Activated naive CD8-positive, alpha-beta T cell treated with anti-CD3 and anti-CD28 coated beads, Interleukin-2, amount 10 ng/mL, durations not matched to agents 7 days and 5 days (primary cell): ENCODE measurements around the gene NAALADL2. TPM values are rescaled to one million over a fixed set of nuclear protein-coding genes. Genes with fewer than 3 reads are reported as not detected.
"Not testable (repeated sequence)": the region's sequence is repeated elsewhere in the genome, so short reads cannot be mapped to it uniquely, and the experiment has no call there.

Experiments used
- ATAC-seq: fragments of 150-1000 bp; cut with Tn5 transposase; one replicate; pipeline ENCODE4 v1.10.0; 2021; ENCODE audit warnings: low read depth, moderate library complexity
- POLR2A ChIA-PET: fragments of 350-600 bp; sonication (Branson Sonifier 250); formaldehyde crosslinking; loops from one replicate; lab custom pipeline; 2021; ENCODE audit warnings: antibody characterized with exemption; lab: Charles Lee
- DNase-seq: peaks from one replicate; pipeline ENCODE4 v3.0.0; 2021
- H3K27ac Mint-ChIP-seq: one replicate; pipeline ENCODE4 v1.8.0; 2022; ENCODE audit warnings: mild to moderate bottlenecking, mixed read lengths
- H3K27me3 Mint-ChIP-seq: one replicate; pipeline ENCODE4 v1.8.0; 2022; ENCODE audit warnings: mild to moderate bottlenecking, moderate library complexity, mixed read lengths
- H3K36me3 Mint-ChIP-seq: one replicate; pipeline ENCODE4 v1.8.0; 2021; ENCODE audit warnings: mild to moderate bottlenecking, mixed read lengths
- H3K4me1 Mint-ChIP-seq: one replicate; pipeline ENCODE4 v1.8.0; 2021; ENCODE audit warnings: mixed read lengths
- H3K4me3 Mint-ChIP-seq: one replicate; pipeline ENCODE4 v1.8.0; 2022; ENCODE audit warnings: mild to moderate bottlenecking, moderate library complexity, mixed read lengths
- H3K9me3 Mint-ChIP-seq: one replicate; pipeline ENCODE4 v1.8.0; 2021; ENCODE audit warnings: mixed read lengths
- total RNA-seq, 2 experiments: library from RNA; stranded (reverse); gene quantifications; one replicate each; pipeline ENCODE4 v1.2.3, GENCODE V29; 2021

The NAALADL2 gene
- total RNA-seq, 2 experiments from 2014 or later = not detected

DNA sequence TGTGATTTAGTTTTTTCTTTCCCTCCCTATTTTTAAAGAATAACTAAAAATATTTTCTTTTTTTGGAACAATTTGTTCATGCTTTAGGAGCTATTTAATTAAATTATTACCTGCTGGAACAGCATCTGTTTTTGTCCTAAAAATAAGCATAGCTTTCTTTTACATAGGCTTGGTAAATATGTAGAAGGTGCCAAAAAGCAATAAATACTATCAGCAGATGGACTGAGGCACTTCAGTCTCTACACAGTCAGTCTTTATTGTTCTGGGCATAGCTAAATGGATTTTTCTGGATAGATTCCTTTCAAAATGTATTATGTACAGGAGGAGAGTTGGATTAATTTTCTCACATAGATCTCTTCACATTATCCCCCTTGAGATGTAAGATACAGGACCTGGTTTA lies 223.5 kb downstream of the NAALADL2 start:
- H3K27ac Mint-ChIP-seq = no peak overlapping the region
- H3K9me3 Mint-ChIP-seq = no peaks in the 10 kb centered on the region
- ATAC-seq (no peak), DNase-seq (no peak)
- H3K4me3 Mint-ChIP-seq = no peak overlapping the region
- H3K27me3 Mint-ChIP-seq = no peaks in the 10 kb centered on the region
- POLR2A ChIA-PET = no interaction called here
- H3K36me3 Mint-ChIP-seq = no peaks in the 10 kb centered on the region
- H3K4me1 Mint-ChIP-seq = no peaks in the 10 kb centered on the region

DNA sequence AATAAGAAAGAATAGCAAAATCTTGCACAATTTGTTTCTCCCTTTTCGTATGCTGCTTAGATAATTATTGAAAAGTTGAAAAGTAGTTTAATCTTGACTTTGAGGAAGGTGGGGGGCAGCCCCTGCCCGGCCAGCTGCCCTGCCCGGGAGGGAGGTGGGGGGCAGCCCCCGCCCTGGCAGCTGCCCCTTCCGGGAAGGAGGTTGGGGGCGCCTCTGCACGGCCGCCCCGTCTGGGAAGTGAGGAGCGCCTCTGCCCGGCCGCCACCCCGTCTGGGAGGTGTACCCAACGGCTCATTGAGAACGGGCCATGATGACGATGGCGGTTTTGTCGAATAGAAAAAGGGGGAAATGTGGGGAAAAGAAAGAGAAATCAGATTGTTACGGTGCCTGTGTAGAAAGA lies 228.0 kb downstream of the NAALADL2 start:
- H3K4me1 Mint-ChIP-seq, H3K36me3 Mint-ChIP-seq, H3K27me3 Mint-ChIP-seq, H3K9me3 Mint-ChIP-seq, H3K27ac Mint-ChIP-seq, DNase-seq, POLR2A ChIA-PET, H3K4me3 Mint-ChIP-seq, ATAC-seq: not testable (repeated sequence)

DNA sequence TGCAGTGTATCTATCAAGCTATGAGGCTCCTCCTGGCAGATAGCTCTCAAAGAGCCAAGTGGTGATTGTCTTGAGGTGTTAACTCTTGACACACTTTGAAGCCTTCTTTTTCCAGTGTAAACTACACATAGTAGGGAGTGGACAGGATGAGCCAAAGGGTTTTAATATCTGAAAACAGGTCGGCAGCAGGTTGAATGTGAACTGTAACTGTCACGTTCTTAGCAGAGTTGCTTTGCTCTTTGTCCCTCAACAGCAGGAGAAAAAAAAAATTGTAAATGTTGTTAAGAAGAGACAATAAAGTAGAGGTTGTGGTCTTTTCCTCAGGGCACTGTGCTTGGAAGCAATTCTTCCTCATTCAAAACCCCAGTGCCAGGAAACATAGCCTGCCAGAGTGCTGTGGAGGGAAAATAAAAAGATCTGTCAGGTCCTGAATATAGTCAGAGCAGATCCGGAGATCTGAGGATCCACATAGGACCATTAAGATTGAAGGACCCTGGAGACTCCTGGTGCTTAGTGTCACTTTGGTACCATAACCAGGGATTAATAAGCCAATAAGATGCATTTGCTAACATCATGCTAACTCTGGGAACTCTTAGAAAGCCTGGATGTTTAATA lies 229.7 kb downstream of the NAALADL2 start:
- no peaks in the 10 kb centered on the region for H3K9me3 Mint-ChIP-seq
- ATAC-seq (no peak), DNase-seq (no peak)
- no peaks in the 10 kb centered on the region for H3K27me3 Mint-ChIP-seq
- no peaks in the 10 kb centered on the region for H3K36me3 Mint-ChIP-seq
- POLR2A ChIA-PET = no interaction called here
- H3K4me3 Mint-ChIP-seq = no peak overlapping the region
- no peak overlapping the region for H3K27ac Mint-ChIP-seq
- no peaks in the 10 kb centered on the region for H3K4me1 Mint-ChIP-seq

DNA sequence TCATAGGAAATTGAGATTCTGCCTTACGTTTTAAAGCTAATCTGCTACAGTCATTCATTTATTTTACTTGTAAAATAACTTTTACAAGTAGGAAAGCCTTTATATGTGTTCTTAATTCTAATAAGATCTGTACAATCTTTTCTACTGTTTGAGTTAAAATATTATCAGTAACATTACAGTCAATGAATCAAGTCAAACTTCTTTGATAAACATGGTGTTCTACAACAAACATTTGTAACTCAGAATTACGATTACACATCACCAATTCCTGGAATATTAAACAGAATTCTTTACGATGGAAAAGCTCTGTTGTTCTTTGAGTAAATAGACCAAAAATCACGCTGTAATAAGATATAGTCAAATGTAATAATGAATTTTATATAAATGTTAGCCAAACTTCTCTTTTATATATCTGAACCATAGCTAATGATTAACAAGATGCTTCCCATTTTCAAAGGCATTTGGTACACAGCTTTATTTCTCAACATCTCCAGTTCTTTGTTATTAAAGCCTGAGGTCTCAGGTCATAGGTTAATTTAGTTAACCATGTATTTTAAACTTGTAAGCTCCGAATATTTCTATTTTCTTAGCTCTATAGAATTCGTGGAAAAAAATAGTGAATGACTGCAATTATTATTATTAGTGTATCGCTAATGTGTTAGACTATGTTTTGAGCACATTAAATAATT lies 232.4 kb downstream of the NAALADL2 start:
- no peaks in the 10 kb centered on the region for H3K4me1 Mint-ChIP-seq
- H3K4me3 Mint-ChIP-seq = no peak overlapping the region
- no peak overlapping the region for H3K27ac Mint-ChIP-seq
- no peaks in the 10 kb centered on the region for H3K36me3 Mint-ChIP-seq
- ATAC-seq (no peak), DNase-seq (no peak)
- no peaks in the 10 kb centered on the region for H3K9me3 Mint-ChIP-seq
- no peaks in the 10 kb centered on the region for H3K27me3 Mint-ChIP-seq
- POLR2A ChIA-PET = no interaction called here

DNA sequence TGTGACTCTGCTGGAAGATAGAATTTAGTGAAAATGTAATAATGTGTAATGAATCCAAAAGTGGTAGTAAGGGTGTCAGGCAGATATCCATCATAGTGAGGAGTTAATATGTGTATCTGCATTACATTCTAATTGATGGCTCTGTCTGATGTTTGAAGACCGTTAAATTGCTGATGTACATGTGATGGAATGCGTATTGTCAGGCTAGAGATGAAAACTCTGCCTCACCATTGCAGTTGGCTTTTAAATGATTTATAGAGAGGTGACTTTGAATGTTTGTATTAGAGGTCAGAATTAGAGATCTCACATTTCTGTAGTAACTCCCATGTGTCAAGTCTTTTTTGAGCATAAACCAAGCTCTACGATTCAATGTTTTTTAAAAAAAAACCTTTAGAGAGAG lies 234.6 kb downstream of the NAALADL2 start:
- POLR2A ChIA-PET = no interaction called here
- Mint-ChIP-seq H3K27ac (no peak overlapping the region), H3K36me3 (no peaks in the 10 kb centered on the region), H3K4me1 (no peaks in the 10 kb centered on the region), H3K4me3 (no peak overlapping the region), H3K27me3 (no peaks in the 10 kb centered on the region), H3K9me3 (peaks cover 2% of the 10 kb centered on the region)
- ATAC-seq = no peak
- no peak for DNase-seq

DNA sequence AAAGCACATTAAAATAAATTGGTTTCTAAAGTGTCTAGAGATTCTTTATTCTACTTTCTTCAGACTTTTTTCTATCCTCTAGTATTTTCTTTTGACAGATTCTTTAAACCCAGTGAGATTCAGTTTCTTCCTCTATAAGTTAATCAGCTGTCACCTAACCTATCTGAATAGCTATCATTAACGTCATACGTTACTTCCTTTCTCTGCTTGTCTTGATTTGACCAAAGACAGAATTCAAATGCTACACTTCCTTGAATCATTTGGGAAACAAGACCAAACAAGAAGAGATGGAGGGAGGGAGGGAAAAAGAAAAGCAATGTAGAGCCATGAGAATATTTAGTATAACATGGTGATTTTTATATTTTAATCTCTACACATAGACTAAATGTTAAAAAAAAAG lies 235.2 kb downstream of the NAALADL2 start:
- POLR2A ChIA-PET = no interaction called here
- no peaks in the 10 kb centered on the region for H3K27me3 Mint-ChIP-seq
- no peak overlapping the region for H3K27ac Mint-ChIP-seq

DNA sequence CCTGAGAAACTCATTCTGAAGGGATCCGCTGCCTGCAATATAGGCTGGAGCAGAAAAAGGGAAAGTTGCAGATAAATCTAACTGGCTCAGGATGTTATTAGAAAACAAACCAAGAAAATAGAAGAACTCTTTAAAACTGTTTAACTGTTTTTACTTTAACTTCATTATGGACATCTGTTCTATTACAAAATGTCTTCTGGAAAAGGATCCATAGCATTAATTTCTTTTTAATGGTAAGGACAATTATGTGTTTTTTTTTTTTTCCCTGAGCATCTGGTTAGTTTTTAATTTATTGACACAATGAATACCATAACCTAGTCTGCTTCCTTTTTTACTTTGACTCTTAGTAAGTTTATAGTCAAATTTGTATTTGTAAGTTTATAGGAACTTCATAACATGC lies 239.5 kb downstream of the NAALADL2 start:
- no peak overlapping the region for H3K4me3 Mint-ChIP-seq
- no peak for DNase-seq
- POLR2A ChIA-PET = no interaction called here
- no peaks in the 10 kb centered on the region for H3K27me3 Mint-ChIP-seq
- no peaks in the 10 kb centered on the region for H3K4me1 Mint-ChIP-seq
- ATAC-seq = no peak
- H3K27ac Mint-ChIP-seq = no peak overlapping the region
- no peaks in the 10 kb centered on the region for H3K36me3 Mint-ChIP-seq
- peaks cover 2% of the 10 kb centered on the region for H3K9me3 Mint-ChIP-seq

More for the DNA sequence above, 235.2 kb downstream of the NAALADL2 start:
- no peaks in the 10 kb centered on the region for H3K36me3 Mint-ChIP-seq
- no peak overlapping the region for H3K4me3 Mint-ChIP-seq
- H3K4me1 Mint-ChIP-seq = no peaks in the 10 kb centered on the region
- H3K9me3 Mint-ChIP-seq = peaks cover 2% of the 10 kb centered on the region
- no peak for ATAC-seq
- DNase-seq = no peak

DNA sequence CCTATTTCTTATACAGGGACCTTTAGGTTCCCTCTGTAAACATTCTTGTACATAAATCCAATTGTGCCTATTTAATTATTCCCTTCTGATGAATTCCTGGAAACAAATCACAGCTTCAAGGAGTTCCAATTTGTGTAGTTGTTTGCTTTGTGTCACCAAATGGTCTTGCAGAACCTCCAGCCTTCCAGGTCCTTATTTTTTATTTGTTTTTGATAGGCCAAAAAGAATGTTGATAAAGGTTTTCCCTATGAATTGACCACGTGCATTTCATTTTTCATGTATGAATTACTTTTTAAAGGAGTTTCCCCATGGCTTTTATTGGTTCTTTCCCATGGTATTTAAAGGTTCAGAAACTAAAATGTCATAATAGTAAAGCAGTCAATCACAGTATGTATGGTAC lies 243.0 kb downstream of the NAALADL2 start:
- DNase-seq (no peak), ATAC-seq (no peak)
- peaks cover 3% of the 10 kb centered on the region for H3K9me3 Mint-ChIP-seq
- no peaks in the 10 kb centered on the region for H3K36me3 Mint-ChIP-seq
- no peak overlapping the region for H3K27ac Mint-ChIP-seq
- no peaks in the 10 kb centered on the region for H3K4me1 Mint-ChIP-seq
- H3K4me3 Mint-ChIP-seq = no peak overlapping the region
- no peaks in the 10 kb centered on the region for H3K27me3 Mint-ChIP-seq
- POLR2A ChIA-PET = no interaction called here

DNA sequence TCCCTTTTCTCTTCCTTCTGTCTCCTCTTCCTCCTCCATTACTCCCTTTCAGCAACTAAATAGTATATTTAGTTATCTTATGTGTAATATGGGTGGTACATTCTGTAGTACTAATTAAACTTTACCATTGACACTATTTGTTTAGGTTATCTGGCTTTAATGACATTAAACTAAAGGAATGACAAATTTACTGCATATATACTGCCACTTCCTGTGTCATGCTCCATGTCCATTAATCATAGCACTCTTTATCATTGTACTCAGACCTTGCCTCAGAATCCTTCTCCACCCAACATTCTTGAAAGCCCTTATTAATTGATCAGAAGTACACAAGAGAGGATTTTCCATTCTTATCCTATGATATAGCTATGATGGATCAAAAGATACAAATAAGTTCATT lies 244.2 kb downstream of the NAALADL2 start:
- H3K4me1 Mint-ChIP-seq = no peaks in the 10 kb centered on the region
- DNase-seq (no peak), ATAC-seq (no peak)
- no peak overlapping the region for H3K4me3 Mint-ChIP-seq
- peaks cover 2% of the 10 kb centered on the region for H3K9me3 Mint-ChIP-seq
- H3K27ac Mint-ChIP-seq = no peak overlapping the region
- H3K36me3 Mint-ChIP-seq = no peaks in the 10 kb centered on the region
- POLR2A ChIA-PET = no interaction called here
- no peaks in the 10 kb centered on the region for H3K27me3 Mint-ChIP-seq

DNA sequence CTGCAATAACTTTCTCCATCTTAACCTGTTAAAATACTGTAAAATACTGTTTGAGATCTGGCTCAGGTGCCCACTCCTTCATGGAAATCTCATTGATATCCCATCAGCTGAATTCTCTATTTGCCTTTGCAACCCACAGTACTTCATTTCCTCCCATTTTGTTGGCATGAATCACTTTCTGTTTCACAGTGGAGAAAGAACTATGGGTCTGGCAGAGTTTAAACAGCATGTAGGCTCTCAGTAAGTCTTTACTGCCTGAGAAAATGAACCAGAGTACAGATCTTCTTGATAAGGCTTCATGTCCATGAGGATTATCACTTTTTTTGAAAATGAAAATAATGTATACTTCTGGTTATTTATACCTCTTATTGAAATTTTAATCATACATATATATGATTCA lies 245.9 kb downstream of the NAALADL2 start:
- DNase-seq = no peak
- no peaks in the 10 kb centered on the region for H3K36me3 Mint-ChIP-seq
- no peak overlapping the region for H3K27ac Mint-ChIP-seq
- H3K27me3 Mint-ChIP-seq = no peaks in the 10 kb centered on the region
- H3K4me3 Mint-ChIP-seq = no peak overlapping the region
- H3K9me3 Mint-ChIP-seq = peaks cover 2% of the 10 kb centered on the region
- ATAC-seq = no peak
- POLR2A ChIA-PET = no interaction called here
- H3K4me1 Mint-ChIP-seq = no peaks in the 10 kb centered on the region

DNA sequence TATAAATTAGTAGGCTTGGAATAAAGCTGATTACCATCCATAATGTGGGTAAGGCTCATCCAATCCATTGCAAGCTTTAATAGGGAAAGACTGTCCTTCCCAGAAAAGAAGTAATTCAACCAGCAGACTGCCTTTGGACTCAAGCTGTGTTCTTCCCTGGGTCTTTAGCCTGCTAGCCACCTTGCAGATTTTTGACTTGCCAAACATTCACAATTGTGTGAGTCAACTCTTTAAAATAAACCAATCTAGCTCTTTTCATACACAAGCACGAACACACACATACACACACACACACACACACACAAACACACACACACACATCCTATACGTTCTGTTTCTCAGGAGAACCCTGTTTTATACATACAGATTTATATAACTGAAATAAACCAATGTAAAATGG lies 248.1 kb downstream of the NAALADL2 start:
- Mint-ChIP-seq H3K27ac (no peak overlapping the region), H3K27me3 (no peaks in the 10 kb centered on the region), H3K9me3 (peaks cover 2% of the 10 kb centered on the region), H3K4me3 (no peak overlapping the region), H3K36me3 (no peaks in the 10 kb centered on the region), H3K4me1 (no peaks in the 10 kb centered on the region)
- no peak for ATAC-seq
- POLR2A ChIA-PET = no interaction called here
- DNase-seq = no peak

DNA sequence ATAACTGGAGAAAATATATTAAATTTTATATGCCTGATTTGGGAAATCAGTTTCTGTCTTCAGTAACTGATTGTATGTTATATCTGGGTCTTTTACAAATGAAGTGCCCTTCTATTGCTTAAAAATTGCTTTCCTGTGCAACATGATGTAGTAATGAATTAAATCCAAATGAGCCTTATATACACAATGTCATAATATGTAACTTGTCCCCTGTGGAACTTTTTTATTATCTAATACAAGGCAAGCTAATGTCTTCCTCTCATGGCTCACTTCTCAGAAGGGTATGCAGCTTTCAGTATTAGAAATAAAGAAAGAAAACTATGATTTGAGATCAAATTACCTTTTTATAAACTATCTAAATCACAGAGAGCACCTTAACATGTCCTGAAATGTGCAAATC lies 248.9 kb downstream of the NAALADL2 start:
- Mint-ChIP-seq H3K27me3 (no peaks in the 10 kb centered on the region), H3K4me3 (no peak overlapping the region), H3K36me3 (no peaks in the 10 kb centered on the region), H3K9me3 (peaks cover 2% of the 10 kb centered on the region), H3K27ac (no peak overlapping the region), H3K4me1 (no peaks in the 10 kb centered on the region)
- POLR2A ChIA-PET = no interaction called here
- no peak for DNase-seq
- ATAC-seq = no peak

DNA sequence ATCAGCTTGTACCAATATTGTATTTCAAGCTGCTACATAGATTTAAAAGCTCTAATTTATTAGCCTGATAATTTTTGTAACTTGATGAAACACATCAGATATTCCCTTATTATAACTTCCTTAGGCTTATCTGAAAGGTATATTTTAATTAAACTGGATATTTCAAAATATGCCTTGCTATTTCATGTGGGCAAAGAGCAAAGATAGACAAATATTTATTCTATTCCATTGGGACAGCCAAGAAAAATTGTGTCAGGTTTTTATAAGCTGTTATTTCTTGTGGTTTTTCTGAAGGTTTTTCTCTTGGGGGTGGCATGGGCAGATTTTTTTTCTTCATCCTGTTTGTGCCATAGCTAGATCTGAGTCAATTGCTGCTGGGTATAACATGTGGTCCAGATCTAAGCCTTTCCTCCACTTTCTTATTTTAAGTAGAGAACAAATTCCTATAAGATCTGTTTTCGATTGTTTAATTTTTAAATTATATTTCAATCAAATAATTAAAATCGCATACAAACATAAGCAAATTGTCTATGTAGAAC lies 249.5 kb downstream of the NAALADL2 start:
- POLR2A ChIA-PET = no interaction called here
- H3K4me1 Mint-ChIP-seq = no peaks in the 10 kb centered on the region
- no peak for ATAC-seq

DNA sequence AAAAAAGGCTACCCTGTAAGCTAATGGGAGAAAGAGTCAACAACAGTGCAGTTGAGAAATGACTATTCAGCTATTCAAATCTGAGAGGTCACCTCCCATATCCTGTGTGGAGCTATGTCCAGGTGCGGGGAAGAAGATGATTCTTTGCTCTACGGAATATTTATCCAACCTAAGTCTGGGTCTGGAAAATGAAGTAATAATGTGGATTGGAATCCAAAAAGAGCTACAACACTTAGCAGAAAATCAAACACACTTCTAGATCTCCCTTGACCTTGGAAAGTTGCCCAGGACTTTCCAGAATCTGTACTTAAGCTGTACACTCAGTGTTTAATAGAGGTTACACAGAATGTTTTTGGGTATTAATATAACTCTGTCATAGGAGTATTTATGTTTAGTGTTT lies 251.9 kb downstream of the NAALADL2 start:
- Mint-ChIP-seq H3K36me3 (no peaks in the 10 kb centered on the region), H3K9me3 (no peaks in the 10 kb centered on the region), H3K4me3 (no peak overlapping the region), H3K27me3 (no peaks in the 10 kb centered on the region), H3K27ac (no peak overlapping the region), H3K4me1 (no peaks in the 10 kb centered on the region)
- no peak for ATAC-seq
- DNase-seq = no peak
- POLR2A ChIA-PET = no interaction called here

More for the DNA sequence above, 249.5 kb downstream of the NAALADL2 start:
- H3K9me3 Mint-ChIP-seq = peaks cover 2% of the 10 kb centered on the region
- DNase-seq = no peak
- H3K27me3 Mint-ChIP-seq = no peaks in the 10 kb centered on the region
- H3K27ac Mint-ChIP-seq = no peak overlapping the region
- no peaks in the 10 kb centered on the region for H3K36me3 Mint-ChIP-seq
- H3K4me3 Mint-ChIP-seq = no peak overlapping the region
